IPS DF 6.9 (cell line): ENCODE data around the gene PRDM15.

Experiments
- DNase-seq: peaks from one replicate; pipeline ENCODE4 v3.0.0-alpha.2; 2013; ENCODE audit warnings: low read depth, low spot score
- H3K27ac ChIP-seq: one replicate; pipeline ENCODE4 v1.5.1; 2013; ENCODE audit warnings: low read length, control low read depth
- H3K27me3 ChIP-seq: 2 replicates; pipeline ENCODE4 v1.6.1; 2013; ENCODE audit warnings: mild to moderate bottlenecking, low read length; ENCODE audit not compliant: control insufficient read depth, insufficient read depth
- H3K36me3 ChIP-seq: 2 replicates; pipeline ENCODE4 v1.6.1; 2013; ENCODE audit warnings: low read length; ENCODE audit not compliant: control insufficient read depth, insufficient read depth
- H3K4me1 ChIP-seq: 2 replicates; pipeline ENCODE4 v1.6.1; 2013; ENCODE audit warnings: low read length; ENCODE audit not compliant: control insufficient read depth, insufficient read depth
- H3K4me3 ChIP-seq: 2 replicates; pipeline ENCODE4 v1.5.1; 2013; ENCODE audit warnings: mild to moderate bottlenecking, low read length
- H3K9me3 ChIP-seq: 2 replicates; pipeline ENCODE4 v1.6.1; 2013; ENCODE audit warnings: low read length, inconsistent platforms; ENCODE audit not compliant: control insufficient read depth, insufficient read depth
- WGBS: extraction: QIAGEN DNeasy Blood & Tissue Kit; methylation state at CpG from one replicate; pipeline ENCODE4 v1.1.7; 2013; ENCODE audit warnings: mixed read lengths, missing lambda C conversion rate; ENCODE audit not compliant: insufficient read length, insufficient coverage; 5-methylcytosine and 5-hydroxymethylcytosine counted together

PRDM15 gene

GRCh38 chr21:41886328-41886727, 7.2 kb upstream of the PRDM15 start:
- no peaks in the 10 kb centered on the region for H3K9me3 ChIP-seq
- H3K4me1 ChIP-seq = no peaks in the 10 kb centered on the region; the same call in 1 of the 2 replicates
- no peaks in the 10 kb centered on the region for H3K36me3 ChIP-seq
- no peak overlapping the region for H3K4me3 ChIP-seq
- H3K27ac ChIP-seq = no peak overlapping the region
- no peak for DNase-seq
- H3K27me3 ChIP-seq = no peaks in the 10 kb centered on the region
- WGBS = no CpG with 5 or more reads among the region's 7 CpGs

- WGBS = no CpG with 5 or more reads among the region's 22 CpGs
- H3K4me1 ChIP-seq = no peaks in the 10 kb centered on the region; the same call in 1 of the 2 replicates
- H3K36me3 ChIP-seq = no peaks in the 10 kb centered on the region
- DNase-seq = no peak
- no peak overlapping the region for H3K27ac ChIP-seq
- no peak overlapping the region for H3K4me3 ChIP-seq
- no peaks in the 10 kb centered on the region for H3K9me3 ChIP-seq
- H3K27me3 ChIP-seq = no peaks in the 10 kb centered on the region
Observed at GRCh38 chr21:41885341-41886024, 6.3 kb upstream of the PRDM15 start.

GRCh38 chr21:41884501-41885030, 5.4 kb upstream of the PRDM15 start:
- H3K36me3 ChIP-seq = no peaks in the 10 kb centered on the region
- no peak overlapping the region for H3K4me3 ChIP-seq
- H3K27ac ChIP-seq = no peak overlapping the region
- no peak for DNase-seq
- no peaks in the 10 kb centered on the region; the same call in 1 of the 2 replicates for H3K4me1 ChIP-seq
- no CpG with 5 or more reads among the region's 19 CpGs for WGBS
- no peaks in the 10 kb centered on the region for H3K27me3 ChIP-seq
- no peaks in the 10 kb centered on the region for H3K9me3 ChIP-seq

GRCh38 chr21:41883582-41883981, 4.4 kb upstream of the PRDM15 start:
- no peak overlapping the region for H3K27ac ChIP-seq
- H3K9me3 ChIP-seq = no peaks in the 10 kb centered on the region
- WGBS = no CpG with 5 or more reads among the region's 5 CpGs
- no peak overlapping the region for H3K4me3 ChIP-seq
- no peak for DNase-seq
- no peaks in the 10 kb centered on the region; the same call in 1 of the 2 replicates for H3K4me1 ChIP-seq
- no peaks in the 10 kb centered on the region for H3K27me3 ChIP-seq
- H3K36me3 ChIP-seq = no peaks in the 10 kb centered on the region

GRCh38 chr21:41881051-41881450, 1.9 kb upstream of the PRDM15 start:
- Histone ChIP-seq H3K4me3 (no peak overlapping the region), H3K27me3 (no peaks in the 10 kb centered on the region), H3K27ac (no peak overlapping the region), H3K9me3 (no peaks in the 10 kb centered on the region), H3K4me1 (no peaks in the 10 kb centered on the region; the same call in 1 of the 2 replicates), H3K36me3 (no peaks in the 10 kb centered on the region)
- WGBS = no CpG with 5 or more reads among the region's 6 CpGs
- DNase-seq = no peak

- DNase-seq = no peak
- Histone ChIP-seq H3K4me3 (no peak overlapping the region), H3K27me3 (no peaks in the 10 kb centered on the region), H3K9me3 (no peaks in the 10 kb centered on the region), H3K4me1 (no peaks in the 10 kb centered on the region; the same call in 1 of the 2 replicates), H3K27ac (no peak overlapping the region), H3K36me3 (no peaks in the 10 kb centered on the region)
- WGBS = no CpG with 5 or more reads among the region's 9 CpGs
Observed at GRCh38 chr21:41880153-41880552, 1.0 kb upstream of the PRDM15 start.

- no CpG with 5 or more reads among the region's 65 CpGs for WGBS
- Histone ChIP-seq H3K4me3 (peak overlapping the region; percentile 81; the same call in 1 of the 2 replicates), H3K4me1 (no peaks in the 10 kb centered on the region), H3K27ac (no peak overlapping the region), H3K27me3 (no peaks in the 10 kb centered on the region), H3K9me3 (no peaks in the 10 kb centered on the region), H3K36me3 (no peaks in the 10 kb centered on the region)
- no peak for DNase-seq
Observed at GRCh38 chr21:41878831-41879189, 334 bp downstream of the PRDM15 start.

GRCh38 chr21:41877901-41878830, 978 bp downstream of the PRDM15 start:
- no peaks in the 10 kb centered on the region for H3K4me1 ChIP-seq
- no peaks in the 10 kb centered on the region for H3K27me3 ChIP-seq
- no peaks in the 10 kb centered on the region for H3K36me3 ChIP-seq
- H3K27ac ChIP-seq = no peak overlapping the region
- no peaks in the 10 kb centered on the region for H3K9me3 ChIP-seq
- DNase-seq = no peak
- peak overlapping the region; percentile 81 for H3K4me3 ChIP-seq
- WGBS = no CpG with 5 or more reads among the region's 48 CpGs

GRCh38 chr21:41876928-41877652, 2.1 kb downstream of the PRDM15 start:
- H3K4me3 ChIP-seq = no peak overlapping the region
- H3K27me3 ChIP-seq = no peaks in the 10 kb centered on the region
- H3K27ac ChIP-seq = no peak overlapping the region
- H3K9me3 ChIP-seq = no peaks in the 10 kb centered on the region
- WGBS = no CpG with 5 or more reads among the region's 11 CpGs
- H3K36me3 ChIP-seq = no peaks in the 10 kb centered on the region
- DNase-seq = no peak
- H3K4me1 ChIP-seq = no peaks in the 10 kb centered on the region

- no peak for DNase-seq
- Histone ChIP-seq H3K36me3 (no peaks in the 10 kb centered on the region), H3K27ac (no peak overlapping the region), H3K9me3 (no peaks in the 10 kb centered on the region), H3K27me3 (no peaks in the 10 kb centered on the region), H3K4me3 (no peak overlapping the region), H3K4me1 (no peaks in the 10 kb centered on the region)
- no CpG with 5 or more reads among the region's 8 CpGs for WGBS
Observed at GRCh38 chr21:41876396-41876795, 2.7 kb downstream of the PRDM15 start.
